Thoracic aorta (tissue), 2 donors: ENCODE measurements around the gene MRM2. TPM values are rescaled to one million over a fixed set of nuclear protein-coding genes. Genes with fewer than 3 reads are reported as not detected.

ENCODE experiments used
- ATAC-seq: fragments of 150-250 bp; one replicate; pipeline ENCODE4 v1.8.0; 2017; ENCODE audit warnings: low read depth; ENCODE audit not compliant: insufficient number of reproducible peaks, low FRiP score
- DNase-seq: peaks from one replicate; pipeline ENCODE4 v3.0.0-alpha.2; 2020; ENCODE audit warnings: low spot score
- H3K27ac ChIP-seq, 2 donors: fragments of 200-600 bp; sonication (generic); 1 replicate in 1 of 2; 2 replicates in 1 of 2; pipeline ENCODE4 v1.5.1; 2016; ENCODE audit warnings: mild to moderate bottlenecking in 2 of 2, moderate library complexity in 2 of 2
- H3K27me3 ChIP-seq: fragments of 200-600 bp; sonication (generic); replicated peaks from 2 replicates; pipeline ENCODE4 v1.6.0; 2016; ENCODE audit warnings: mild to moderate bottlenecking; ENCODE audit not compliant: insufficient read depth
- H3K36me3 ChIP-seq: fragments of 200-600 bp; sonication (generic); one replicate; pipeline ENCODE4 v1.5.1; 2016
- H3K4me1 ChIP-seq, 2 donors: fragments of 200-600 bp; sonication (generic); 1 replicate in 1 of 2; 2 replicates in 1 of 2; pipeline versions ENCODE4 v1.5.1 to v1.6.0; 2016; ENCODE audit warnings: low read depth in 2 of 2, mild to moderate bottlenecking in 1 of 2; ENCODE audit not compliant: control insufficient read depth in 1 of 2
- H3K4me3 ChIP-seq: fragments of 200-600 bp; sonication (generic); 2 replicates; pipeline ENCODE4 v1.5.1; 2016; ENCODE audit warnings: mild to moderate bottlenecking
- H3K9me3 ChIP-seq: fragments of 200-600 bp; sonication (generic); 2 replicates; pipeline ENCODE4 v1.5.1; 2016
- CTCF ChIP-seq: fragments of 200-600 bp; sonication (generic); IDR thresholded peaks from one replicate; pipeline ENCODE4 v1.5.1; 2019; ENCODE audit warnings: antibody characterized with exemption
- total RNA-seq, 2 donors: library from RNA; depleted of rRNA; stranded (reverse); fragments of >200 nt; gene quantifications; one replicate each; pipeline versions ENCODE4 v1.1.0 to v1.2.3, GENCODE V29; 2016

MRM2 gene
- total RNA-seq, 2 donors from 2014 or later = 12.5 to 16.6 TPM

GRCh38 chr7:2186166-2186565 is 55.8 kb downstream of the MRM2 start:
- Histone ChIP-seq H3K36me3 (no peaks in the 10 kb centered on the region), H3K9me3 (no peaks in the 10 kb centered on the region), H3K4me3 (no peak overlapping the region), H3K27me3 (no peaks in the 10 kb centered on the region), H3K27ac (no peak overlapping the region), H3K4me1 (no peaks in the 10 kb centered on the region)
- DNase-seq (no peak), ATAC-seq (no peak)
- no peak for TF ChIP-seq CTCF

DNA sequence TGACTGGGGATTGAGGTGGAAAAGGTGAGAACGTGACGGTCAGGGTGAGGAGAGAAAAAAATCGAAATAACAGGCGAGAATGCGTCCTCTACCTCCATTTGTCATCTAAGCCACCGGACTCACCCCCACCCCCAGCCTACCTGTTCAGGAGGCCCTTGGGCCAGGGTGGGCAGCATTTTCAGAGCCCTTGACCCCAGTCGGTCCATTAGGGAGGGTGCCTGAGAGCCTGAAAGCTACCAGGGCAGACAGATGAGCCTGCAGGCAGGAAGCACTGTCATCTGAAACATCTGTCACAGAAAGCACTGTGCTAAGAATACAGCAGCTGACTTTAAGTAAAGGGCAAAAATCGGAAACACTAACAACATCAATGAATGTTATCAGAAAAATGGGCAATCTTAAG is 56.3 kb downstream of the MRM2 start:
- Histone ChIP-seq H3K4me1 (no peaks in the 10 kb centered on the region), H3K4me3 (no peak overlapping the region), H3K36me3 (no peaks in the 10 kb centered on the region), H3K9me3 (no peaks in the 10 kb centered on the region), H3K27ac (no peak overlapping the region), H3K27me3 (no peaks in the 10 kb centered on the region)
- TF ChIP-seq CTCF = no peak
- ATAC-seq (no peak), DNase-seq (no peak)

Other genes starting within 250 kb of the MRM2 start
- 10 to 100 TPM; 27.4 to 41.3 TPM for gene MAD1L1, start 9.3 kb downstream of the MRM2 start, total RNA-seq
- gene NUDT1, start within 50 bp of the MRM2 start, total RNA-seq = 10 to 100 TPM in 1 of 2 donors, 1 to 10 TPM in 1; 9.7 to 15.2 TPM
- 10 to 100 TPM in 1 of 2 donors, 1 to 10 TPM in 1; 6.5 to 29.6 TPM for gene SNX8, start 72.2 kb upstream of the MRM2 start, total RNA-seq
- 100 to 1,000 TPM in 1 of 2 donors, 10 to 100 TPM in 1; 94.0 to 150 TPM for gene EIF3B, start 112.6 kb upstream of the MRM2 start, total RNA-seq
- 10 to 100 TPM; 18.7 to 19.1 TPM for gene CHST12, start 161.4 kb upstream of the MRM2 start, total RNA-seq
- not detected for gene GRIFIN, start 234.2 kb upstream of the MRM2 start, total RNA-seq